Mesenchymal stem cell (in vitro differentiated cells and primary cell): Measurements from ENCODE around the gene ZMYM2.
A peak's percentile ranks its signal among the peaks of the same experiment; 100 is the strongest.

Experiments used
- DNase-seq: peaks from one replicate; pipeline ENCODE4 v3.0.0-alpha.2; 2013
- H2AFZ ChIP-seq: one replicate; pipeline ENCODE4 v1.6.1; 2013; ENCODE audit warnings: low read depth, mild to moderate bottlenecking, control low read depth, inconsistent platforms, low read length, moderate library complexity
- H2AK5ac ChIP-seq: 2 replicates; pipeline ENCODE4 v1.6.1; 2013; ENCODE audit warnings: low read length, moderate library complexity, mild to moderate bottlenecking, inconsistent platforms; ENCODE audit not compliant: severe bottlenecking
- H2BK120ac ChIP-seq: one replicate; pipeline ENCODE4 v1.6.1; 2013; ENCODE audit warnings: low read depth, mild to moderate bottlenecking, inconsistent platforms, low read length, moderate library complexity
- H2BK12ac ChIP-seq, 2 experiments: one replicate each; pipeline ENCODE4 v1.6.1; 2013; ENCODE audit warnings: inconsistent platforms in 2 of 2, low read length in 2 of 2, mild to moderate bottlenecking in 2 of 2, moderate library complexity in 2 of 2, control low read depth in 1 of 2
- H2BK15ac ChIP-seq: one replicate; pipeline ENCODE4 v1.6.1; 2013; ENCODE audit warnings: mild to moderate bottlenecking, low read depth, inconsistent platforms; ENCODE audit not compliant: poor library complexity, severe bottlenecking
- H2BK5ac ChIP-seq: 2 replicates; pipeline ENCODE4 v1.6.1; 2013; ENCODE audit warnings: low read depth, mild to moderate bottlenecking, low read length, control low read depth, inconsistent platforms; ENCODE audit not compliant: poor library complexity, severe bottlenecking
- H3K14ac ChIP-seq, 2 experiments: one replicate each; pipeline ENCODE4 v1.6.1; 2013; ENCODE audit warnings: inconsistent platforms in 2 of 2, low read length in 2 of 2, control low read depth in 1 of 2, mild to moderate bottlenecking in 1 of 2, moderate library complexity in 1 of 2
- H3K18ac ChIP-seq, 2 experiments: one replicate each; pipeline ENCODE4 v1.6.1; 2013; ENCODE audit warnings: inconsistent platforms in 2 of 2, low read length in 2 of 2, control low read depth in 1 of 2, low read depth in 1 of 2, mild to moderate bottlenecking in 1 of 2
- H3K23ac ChIP-seq, 2 experiments: one replicate each; pipeline ENCODE4 v1.6.1; 2013; ENCODE audit warnings: inconsistent platforms in 2 of 2, low read length in 2 of 2, mild to moderate bottlenecking in 2 of 2, moderate library complexity in 2 of 2, control low read depth in 1 of 2
- H3K27ac ChIP-seq: 2 replicates; pipeline ENCODE4 v1.5.1; 2013; ENCODE audit warnings: mild to moderate bottlenecking, moderate library complexity, low read length, control low read depth, inconsistent platforms; ENCODE audit not compliant: poor library complexity, severe bottlenecking
- H3K27me3 ChIP-seq, 2 experiments: 2 replicates each; pipeline versions ENCODE4 v1.6.1 to v1.7.0; 2013; ENCODE audit warnings: low read length in 2 of 2, mild to moderate bottlenecking in 2 of 2, moderate library complexity in 2 of 2, control low read depth in 1 of 2, inconsistent platforms in 1 of 2; ENCODE audit not compliant: control insufficient read depth in 1 of 2, insufficient read depth in 1 of 2
- H3K36me3 ChIP-seq, 2 experiments: 2 replicates each; pipeline versions ENCODE4 v1.6.1 to v1.7.0; 2013; ENCODE audit warnings: low read length in 2 of 2, control low read depth in 1 of 2, inconsistent platforms in 1 of 2, low read depth in 1 of 2, mild to moderate bottlenecking in 1 of 2; ENCODE audit not compliant: insufficient read depth in 2 of 2, control insufficient read depth in 1 of 2
- H3K4ac ChIP-seq, 2 experiments: one replicate each; pipeline ENCODE4 v1.6.1; 2013; ENCODE audit warnings: inconsistent platforms in 2 of 2, low read length in 2 of 2, mild to moderate bottlenecking in 2 of 2, moderate library complexity in 2 of 2, control low read depth in 1 of 2, low read depth in 1 of 2
- H3K4me1 ChIP-seq: 2 replicates; pipeline ENCODE4 v1.6.1; 2013; ENCODE audit warnings: low read depth, low read length, control low read depth; ENCODE audit not compliant: control insufficient read depth, insufficient read depth
- H3K4me2 ChIP-seq: 2 replicates; pipeline ENCODE4 v1.6.1; 2013; ENCODE audit warnings: low read length, mild to moderate bottlenecking, inconsistent platforms; ENCODE audit not compliant: poor library complexity, severe bottlenecking
- H3K4me3 ChIP-seq, 2 experiments: 2 replicates each; pipeline versions ENCODE4 v1.5.1 to v1.7.0; 2013; ENCODE audit warnings: low read length in 2 of 2, mild to moderate bottlenecking in 2 of 2, control low read depth in 1 of 2, low read depth in 1 of 2; ENCODE audit not compliant: insufficient read depth in 1 of 2
- H3K79me1 ChIP-seq: replicated peaks from 2 replicates; pipeline ENCODE4 v1.6.1; 2013; ENCODE audit warnings: mild to moderate bottlenecking, control low read depth, low read length, inconsistent platforms; ENCODE audit not compliant: poor library complexity, severe bottlenecking
- H3K9ac ChIP-seq: 2 replicates; pipeline ENCODE4 v1.7.0; 2013; ENCODE audit warnings: mild to moderate bottlenecking, low read length, moderate library complexity
- H3K9me3 ChIP-seq: 2 replicates; pipeline ENCODE4 v1.7.0; 2013; ENCODE audit warnings: mild to moderate bottlenecking, low read length; ENCODE audit not compliant: control insufficient read depth
- H4K8ac ChIP-seq: one replicate; pipeline ENCODE4 v1.6.1; 2013; ENCODE audit warnings: inconsistent platforms, mild to moderate bottlenecking, low read length, moderate library complexity
- H4K91ac ChIP-seq: one replicate; pipeline ENCODE4 v1.6.1; 2013; ENCODE audit warnings: mild to moderate bottlenecking, low read length, inconsistent platforms
- WGBS: methylation state at CpG from one replicate; pipeline ENCODE4 v1.1.7; 2013; ENCODE audit warnings: mixed read lengths; 5-methylcytosine and 5-hydroxymethylcytosine counted together

Gene ZMYM2

DNA sequence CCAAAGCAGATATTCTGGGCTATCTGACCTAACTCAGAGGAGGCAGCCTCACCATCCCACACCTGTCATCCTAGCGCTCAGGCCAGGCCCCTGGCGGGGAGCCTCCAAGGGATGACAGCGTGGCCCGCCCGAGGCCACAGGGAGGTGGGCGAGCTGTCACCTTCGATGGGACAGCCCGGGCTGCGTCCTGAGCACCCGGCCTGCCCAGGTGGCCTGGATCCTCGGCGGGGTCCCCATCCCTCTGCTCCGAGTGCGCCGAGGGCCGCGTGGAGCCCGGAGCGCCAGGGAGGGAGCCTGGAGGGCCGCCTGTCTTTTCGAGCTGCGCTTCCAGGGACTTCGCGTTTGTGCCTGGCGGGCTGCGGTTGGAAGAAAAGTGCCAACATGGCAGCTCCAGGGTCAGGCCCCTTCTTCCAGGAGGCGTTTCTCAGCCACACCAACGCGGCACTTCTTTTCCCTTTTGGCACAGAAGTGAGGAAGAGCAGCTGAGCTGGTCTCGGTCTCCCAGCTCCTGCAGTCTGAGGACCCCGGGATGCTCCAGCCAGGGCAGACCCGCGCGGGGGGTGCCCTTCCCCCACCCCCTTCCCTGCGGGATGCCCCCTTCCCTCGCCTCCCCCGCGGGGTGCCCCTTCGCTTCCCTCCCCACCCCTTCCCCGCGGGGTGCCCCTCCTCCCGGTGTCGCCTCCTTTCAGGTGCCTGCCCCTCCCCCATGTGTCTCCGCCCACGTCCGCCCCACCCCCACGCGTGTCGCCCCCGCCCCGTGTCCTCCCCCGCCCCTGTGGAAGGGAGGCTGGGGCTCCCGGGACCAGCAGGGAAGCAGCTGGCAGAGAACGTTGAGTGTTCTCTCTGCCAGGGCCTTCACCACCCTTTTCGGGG lies 160.0 kb downstream of the ZMYM2 start:
- Histone ChIP-seq H2AFZ (peak overlapping the region; percentile 96), H3K79me1 (no peaks in the 10 kb centered on the region), H3K4me3 (peak overlapping the region; percentile 53 to 77), H2BK15ac (peak overlapping the region; percentile 91), H3K14ac (peak overlapping the region in 1 of 2 experiments; percentile 83), H2AK5ac (no peak overlapping the region), H4K8ac (peak overlapping the region; percentile 99), H3K27ac (peak overlapping the region; percentile 28), H3K4me2 (peak overlapping the region; percentile 90), H2BK5ac (no peak overlapping the region), H3K9ac (peak overlapping the region; percentile 94), H4K91ac (peak overlapping the region; percentile 96), H3K36me3 (no peaks in the 10 kb centered on the region), H3K4ac (peak overlapping the region; percentile 84 to 96), H3K18ac (peak overlapping the region; percentile 84 to 90), H2BK120ac (peak overlapping the region; percentile 96), H3K27me3 (peaks cover 0 to under 1% of the 10 kb centered on the region in 2 experiments), H3K23ac (peak overlapping the region in 1 of 2 experiments; percentile 79), H2BK12ac (peak overlapping the region; percentile 76 to 84), H3K9me3 (no peaks in the 10 kb centered on the region), H3K4me1 (peaks cover 8% of the 10 kb centered on the region)
- 3% methylated on average over 35 of the region's 55 CpGs for WGBS
- peak; percentile 48 for DNase-seq

DNA sequence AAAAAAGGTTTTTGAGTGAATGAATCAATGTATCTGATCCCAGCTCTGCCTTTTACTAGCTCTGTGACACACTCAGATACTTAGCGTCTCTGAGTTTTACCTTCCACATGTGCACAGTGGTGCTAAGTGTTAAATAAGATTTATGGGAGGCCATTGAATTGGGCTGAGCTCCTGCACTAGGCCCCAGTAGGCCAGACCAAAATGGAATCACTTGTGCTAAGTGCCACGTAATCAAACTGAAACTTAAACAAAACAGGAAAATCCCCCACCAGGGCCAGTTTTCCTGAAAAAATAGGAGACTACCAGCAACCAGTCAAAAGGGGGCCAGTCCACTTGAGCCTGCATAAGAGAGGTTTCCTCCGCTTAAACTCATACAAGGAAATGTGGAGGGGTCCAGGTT lies 161.4 kb downstream of the ZMYM2 start:
- Histone ChIP-seq H3K9ac (peak overlapping the region; percentile 89), H3K27ac (no peak overlapping the region), H3K9me3 (no peaks in the 10 kb centered on the region), H2BK12ac (peak overlapping the region in 1 of 2 experiments; percentile 34), H3K27me3 (no peaks in the 10 kb centered on the region), H3K79me1 (no peaks in the 10 kb centered on the region), H3K23ac (no peak overlapping the region), H4K8ac (no peak overlapping the region), H2AK5ac (no peak overlapping the region), H4K91ac (no peak overlapping the region), H2BK120ac (no peak overlapping the region), H3K18ac (no peak overlapping the region), H3K4me2 (no peak overlapping the region), H3K4me1 (peaks cover 8% of the 10 kb centered on the region), H2BK5ac (no peak overlapping the region), H3K4ac (peak overlapping the region in 1 of 2 experiments; percentile 16), H3K36me3 (no peaks in the 10 kb centered on the region), H2AFZ (no peak overlapping the region), H3K14ac (no peak overlapping the region), H2BK15ac (no peak overlapping the region), H3K4me3 (peak overlapping the region in 1 of 2 experiments; percentile 64)
- 90% methylated on average over 2 of the region's 3 CpGs for WGBS
- DNase-seq: no peak

DNA sequence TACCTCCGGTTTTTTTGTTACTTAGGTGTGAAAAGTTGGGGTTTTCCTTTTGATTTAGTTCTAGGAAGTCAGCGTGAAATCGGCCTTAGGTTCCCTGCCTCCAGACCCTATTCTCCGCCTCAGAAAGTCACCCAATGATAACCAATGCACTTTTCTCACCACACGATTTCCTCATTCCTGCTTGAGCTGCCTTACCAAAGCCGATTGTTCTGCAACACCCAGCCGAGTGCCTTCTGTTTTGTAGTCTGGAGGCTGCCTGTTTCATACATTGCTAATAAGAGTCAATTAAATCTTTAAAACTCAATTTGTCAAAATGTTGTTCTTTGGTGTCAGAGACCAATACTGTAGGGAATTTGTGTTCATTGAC lies 162.6 kb downstream of the ZMYM2 start:
- no peak overlapping the region for H2AFZ ChIP-seq
- no peak overlapping the region for H3K4me2 ChIP-seq
- H2BK12ac ChIP-seq: no peak overlapping the region
- no peak overlapping the region for H4K8ac ChIP-seq
- WGBS: 81% methylated on average over 6 of the region's 7 CpGs
- H2BK15ac ChIP-seq: no peak overlapping the region
- H2BK120ac ChIP-seq: no peak overlapping the region
- H3K9me3 ChIP-seq: no peaks in the 10 kb centered on the region
- no peak overlapping the region for H4K91ac ChIP-seq
- H3K79me1 ChIP-seq: no peaks in the 10 kb centered on the region
- H3K27ac ChIP-seq: no peak overlapping the region
- no peak overlapping the region for H3K23ac ChIP-seq
- no peaks in the 10 kb centered on the region for H3K36me3 ChIP-seq
- H3K14ac ChIP-seq: no peak overlapping the region
- H3K18ac ChIP-seq: no peak overlapping the region
- peaks cover 8% of the 10 kb centered on the region for H3K4me1 ChIP-seq
- peaks cover 0 to 3% of the 10 kb centered on the region in 2 experiments for H3K27me3 ChIP-seq
- peak overlapping the region; percentile 32 for H3K9ac ChIP-seq
- no peak overlapping the region for H2AK5ac ChIP-seq
- H3K4me3 ChIP-seq: no peak overlapping the region
- no peak for DNase-seq
- H2BK5ac ChIP-seq: no peak overlapping the region
- no peak overlapping the region for H3K4ac ChIP-seq

DNA sequence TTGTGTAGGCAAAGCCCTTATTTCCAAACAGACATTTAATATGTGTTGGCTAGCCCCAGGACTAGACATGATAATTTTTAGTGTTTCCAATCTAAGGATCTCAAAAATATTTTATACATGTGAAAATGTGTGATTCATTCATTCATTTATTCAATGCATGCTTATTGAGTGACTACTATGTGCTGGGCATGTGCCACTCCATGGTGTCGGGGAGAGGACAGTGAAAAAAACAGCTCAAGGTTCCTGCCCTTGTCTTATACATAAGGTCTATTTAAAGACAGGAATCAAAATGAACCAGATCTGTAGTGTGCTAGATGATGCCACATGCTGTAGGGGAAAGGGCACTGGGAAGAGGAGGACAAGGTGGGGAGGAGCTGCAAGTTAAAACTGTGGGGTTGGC lies 165.8 kb downstream of the ZMYM2 start:
- H3K18ac ChIP-seq: no peak overlapping the region
- no peak overlapping the region for H3K4ac ChIP-seq
- H2AFZ ChIP-seq: no peak overlapping the region
- H3K4me3 ChIP-seq: no peak overlapping the region
- no peak overlapping the region for H2AK5ac ChIP-seq
- no peaks in the 10 kb centered on the region for H3K9me3 ChIP-seq
- no peaks in the 10 kb centered on the region for H3K79me1 ChIP-seq
- H4K8ac ChIP-seq: no peak overlapping the region
- H3K27ac ChIP-seq: no peak overlapping the region
- H4K91ac ChIP-seq: no peak overlapping the region
- DNase-seq: no peak
- H3K4me2 ChIP-seq: no peak overlapping the region
- no peak overlapping the region for H2BK12ac ChIP-seq
- peaks cover 3 to 9% of the 10 kb centered on the region in 2 experiments for H3K27me3 ChIP-seq
- H2BK120ac ChIP-seq: no peak overlapping the region
- H2BK15ac ChIP-seq: no peak overlapping the region
- H3K14ac ChIP-seq: no peak overlapping the region
- H3K9ac ChIP-seq: peak overlapping the region; percentile 83
- peaks cover 15% of the 10 kb centered on the region for H3K4me1 ChIP-seq
- 83% methylated on average over 1 of the region's 1 CpG for WGBS
- no peak overlapping the region for H3K23ac ChIP-seq
- H2BK5ac ChIP-seq: no peak overlapping the region
- no peaks in the 10 kb centered on the region for H3K36me3 ChIP-seq
